Ramos (cell line): ENCODE results near the gene PRKACG.

ENCODE experiments used
- in situ Hi-C: fragments of 300-500 bp; cut with MboI; formaldehyde crosslinking; loops from one replicate; pipeline ENCODE4 v1.14.3; 2022; ENCODE audit warnings: low sequenced_read_pairs; ENCODE audit not compliant: unreplicated experiment

The PRKACG gene

DNA sequence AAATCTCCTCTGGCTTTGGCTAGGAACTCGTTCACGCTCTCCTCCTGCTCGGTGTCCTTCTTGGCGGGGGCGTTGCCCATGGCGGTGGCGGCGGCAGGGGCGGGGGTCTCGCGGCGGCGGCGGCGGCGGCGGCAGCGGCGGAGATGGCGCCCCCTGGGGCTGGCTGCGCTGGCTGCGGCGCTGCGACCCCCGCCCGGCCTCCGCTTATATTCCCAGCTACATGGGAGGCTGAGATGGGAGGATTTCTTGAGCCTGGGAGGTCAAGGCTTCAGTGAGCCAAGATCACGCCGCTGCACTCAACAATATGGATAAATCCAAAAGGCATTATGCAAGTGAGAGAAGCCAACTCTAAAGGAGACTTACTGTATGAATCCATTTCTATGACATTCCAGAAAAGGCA, at the start of gene PRKACG:
PRKACG (minus strand) TSS at position 101 of the 400 bp plus-strand sequence; CDS start at position 80, 21 bp downstream.
- in situ Hi-C loops: no loop called here

DNA sequence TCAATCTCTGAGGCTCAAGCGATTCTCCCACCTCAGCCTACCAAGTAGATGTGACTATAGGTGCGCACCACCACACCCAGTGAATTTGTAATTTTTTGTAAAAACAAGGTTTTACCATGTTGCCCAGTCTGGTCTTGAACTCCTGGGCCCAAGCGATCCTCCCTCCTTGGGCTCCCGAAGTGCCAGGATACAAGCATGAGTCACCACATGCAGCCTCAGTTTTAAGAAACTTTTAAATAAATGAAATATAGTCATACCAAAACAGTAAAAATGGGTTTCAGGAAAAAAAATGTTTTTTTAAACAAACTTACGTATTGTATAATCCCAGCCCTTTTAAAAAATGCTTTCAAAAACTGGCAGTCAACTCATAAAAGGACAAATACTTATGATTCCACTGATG, 48.3 kb upstream of the PRKACG start:
- in situ Hi-C loops: loop anchor here (25.0 kb wide), 3 partner anchors 325 to 850 kb away; no protein-coding TSS in a partner anchor

DNA sequence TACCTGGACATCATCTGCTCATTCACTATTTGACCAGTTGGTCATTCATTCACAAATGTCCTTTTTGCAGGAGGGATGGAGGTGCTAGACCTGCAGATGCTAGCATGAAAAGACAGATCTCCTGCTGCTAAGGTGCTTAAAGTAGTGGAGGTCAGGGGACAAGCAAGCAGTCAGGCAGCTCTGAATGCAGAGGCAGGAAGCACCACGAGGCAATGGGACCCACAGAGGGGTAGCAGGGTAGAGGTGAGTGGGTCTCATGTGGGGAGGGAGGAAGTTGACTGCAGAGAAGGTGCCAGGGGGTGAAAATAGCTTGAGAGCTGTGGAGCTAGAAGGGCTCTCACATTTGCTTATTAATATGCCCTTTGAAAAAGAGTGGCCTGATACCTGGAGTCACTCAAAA, 46.9 kb upstream of the PRKACG start:
- in situ Hi-C loops: loop anchor here (25.0 kb wide), 3 partner anchors 327 to 852 kb away; no protein-coding TSS in a partner anchor

DNA sequence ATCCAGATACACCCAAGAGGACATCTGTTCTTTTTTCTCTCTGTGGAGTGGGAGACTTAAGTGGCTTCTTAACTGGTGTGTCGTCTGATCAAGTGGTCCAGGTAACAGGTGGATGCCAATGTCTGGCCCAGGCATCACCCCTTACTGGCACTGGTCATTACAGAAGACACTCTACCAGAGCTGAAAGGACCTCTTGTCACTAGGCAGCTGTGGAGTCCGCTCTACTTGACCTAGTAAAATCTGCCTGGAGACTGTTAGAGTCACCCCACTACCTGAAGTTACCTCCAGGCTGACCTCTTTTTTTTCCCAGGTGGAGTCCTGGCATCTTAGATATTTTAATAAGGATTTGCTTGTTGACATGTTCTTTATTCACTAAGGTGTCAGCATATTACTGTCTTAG, 44.2 kb upstream of the PRKACG start:
- in situ Hi-C loops: loop anchor here (10.0 to 25.0 kb wide), 4 partner anchors 137 to 854 kb away; no protein-coding TSS in a partner anchor

DNA sequence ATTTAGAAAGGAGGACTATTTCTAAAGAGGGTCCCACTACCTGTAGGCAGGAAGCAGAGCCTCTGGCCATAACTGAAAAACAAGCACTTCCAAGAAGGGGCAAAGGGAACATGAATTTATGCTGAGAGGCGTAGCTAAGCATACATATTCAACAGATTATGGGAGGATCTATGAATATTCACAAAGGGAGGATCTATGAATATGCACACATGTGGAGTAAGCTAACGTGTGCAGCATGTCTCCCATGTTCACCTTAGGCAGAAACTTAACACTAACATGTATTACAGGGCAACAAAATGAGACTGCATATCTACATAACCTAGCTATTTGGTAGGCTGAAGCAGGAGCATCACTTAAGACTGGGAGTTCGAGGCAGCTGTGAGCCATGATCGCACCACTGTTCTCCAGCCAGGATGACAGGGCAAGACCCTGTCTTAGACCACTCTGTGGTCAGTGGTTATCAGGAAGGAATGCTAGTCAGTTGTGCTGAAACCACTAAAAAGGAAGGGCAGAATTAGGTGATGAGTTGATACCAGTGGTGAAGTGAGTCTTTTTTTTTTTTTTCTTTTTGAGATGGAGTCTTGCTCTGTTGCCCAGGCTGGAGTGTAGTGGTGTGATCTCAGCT, 42.4 kb upstream of the PRKACG start:
- in situ Hi-C loops: loop anchor here (10.0 to 25.0 kb wide), 4 partner anchors 138 to 856 kb away; no protein-coding TSS in a partner anchor

DNA sequence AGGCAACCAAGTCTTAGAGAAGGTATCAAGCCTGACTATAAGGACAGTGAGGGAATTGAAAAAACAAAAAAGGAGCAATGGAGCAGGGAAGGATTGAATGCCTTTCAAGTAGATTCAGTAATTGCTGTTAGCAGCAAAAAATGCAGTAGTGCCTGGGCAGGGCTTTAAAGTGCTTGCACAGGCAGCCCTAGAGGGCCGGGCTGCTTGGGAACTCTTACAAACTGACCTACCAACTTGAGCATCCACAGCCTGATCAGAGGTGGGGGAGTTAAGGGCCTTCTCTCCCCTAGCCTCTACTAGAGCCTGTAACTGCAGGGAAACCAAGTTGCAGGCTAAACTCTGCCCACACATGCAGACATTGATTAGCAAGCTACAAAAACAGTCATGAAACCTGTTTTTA, 41.1 kb upstream of the PRKACG start:
- in situ Hi-C loops: loop anchor here (10.0 to 25.0 kb wide), 4 partner anchors 140 to 857 kb away; no protein-coding TSS in a partner anchor

DNA sequence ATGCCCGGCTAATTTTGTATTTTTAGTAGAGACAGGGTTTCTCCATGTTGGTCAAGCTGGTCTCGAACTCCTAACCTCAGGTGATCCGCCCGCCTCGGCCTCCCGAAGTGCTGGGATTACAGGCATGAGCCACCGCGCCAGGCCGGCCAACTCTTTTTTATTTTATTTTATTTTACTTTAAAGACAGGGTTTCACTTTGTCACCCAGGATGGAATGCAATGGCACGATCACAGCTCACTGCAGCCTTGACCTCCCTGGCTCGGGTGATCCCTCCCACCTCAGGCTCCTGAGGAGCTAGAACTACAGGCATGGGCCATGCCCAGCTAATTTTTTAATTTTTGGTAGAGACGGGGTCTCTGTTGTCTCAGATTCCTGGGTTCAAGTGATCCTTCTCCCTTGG, 37.0 kb upstream of the PRKACG start:
- in situ Hi-C loops: loop anchor here (10.0 to 25.0 kb wide), 4 partner anchors 144 to 861 kb away; no protein-coding TSS in a partner anchor

DNA sequence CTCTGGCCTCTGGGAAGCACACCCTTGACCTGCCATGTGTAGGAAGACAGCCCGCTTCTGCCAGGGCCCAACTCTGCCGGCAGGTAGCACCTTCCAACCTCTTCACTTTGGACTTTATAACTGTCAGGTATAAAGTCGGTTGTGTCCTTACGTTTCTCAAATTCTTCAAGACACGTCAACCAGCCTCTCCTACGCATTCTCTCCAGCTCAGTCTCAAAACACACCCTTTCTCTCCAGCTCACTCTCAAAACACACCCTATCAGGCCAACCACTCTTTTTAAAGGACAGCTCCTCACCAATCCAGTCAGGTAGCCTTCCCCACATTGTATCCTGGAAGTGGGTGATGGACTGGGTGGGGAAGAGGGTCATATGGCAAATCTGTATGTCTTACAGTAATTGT, 35.2 kb upstream of the PRKACG start:
- in situ Hi-C loops: loop anchor here (10.0 kb wide), 1 partner anchor 56 kb away; no protein-coding TSS in a partner anchor

DNA sequence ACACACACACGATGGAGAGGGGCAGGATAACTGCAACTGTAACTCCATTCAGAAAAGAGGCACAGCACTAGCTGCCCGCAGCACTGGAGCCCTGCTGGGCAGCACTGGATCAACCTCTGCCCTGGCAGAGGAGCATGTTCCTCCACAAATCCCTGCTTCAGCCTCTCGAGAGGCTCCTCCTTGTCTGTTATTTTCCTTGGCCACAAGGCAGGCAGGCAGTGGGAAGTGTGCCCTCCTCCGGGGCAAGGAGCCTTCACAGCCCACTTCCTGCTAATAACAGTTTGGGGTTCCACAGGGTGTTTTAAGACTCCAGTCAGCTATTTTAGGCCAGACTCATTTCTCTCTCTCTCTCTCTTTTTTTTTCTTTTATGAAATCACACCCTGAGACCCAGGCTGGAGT, 33.5 kb upstream of the PRKACG start:
- in situ Hi-C loops: loop anchor here (10.0 kb wide), 1 partner anchor 57 kb away; no protein-coding TSS in a partner anchor

DNA sequence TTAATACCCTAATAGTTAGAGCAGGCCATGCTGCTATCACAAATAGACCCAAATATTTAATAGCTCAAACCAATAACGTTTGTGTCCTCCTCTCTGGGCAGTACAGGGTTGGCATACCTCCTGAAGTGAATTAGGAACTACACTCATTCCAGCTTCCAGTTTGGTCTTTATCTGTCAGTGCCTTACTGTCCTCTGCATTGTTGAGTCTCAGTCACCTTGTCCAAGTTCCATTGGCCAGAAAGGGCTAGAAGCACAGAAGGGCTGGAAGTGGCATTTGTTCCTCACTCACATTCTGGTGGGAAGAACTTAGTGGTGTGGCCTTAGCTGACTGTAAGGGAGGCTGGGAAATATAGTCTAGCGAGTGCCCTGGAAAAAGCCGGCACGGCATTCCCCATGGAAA, 32.8 kb upstream of the PRKACG start:
- in situ Hi-C loops: loop anchor here (10.0 kb wide), 1 partner anchor 58 kb away; no protein-coding TSS in a partner anchor

DNA sequence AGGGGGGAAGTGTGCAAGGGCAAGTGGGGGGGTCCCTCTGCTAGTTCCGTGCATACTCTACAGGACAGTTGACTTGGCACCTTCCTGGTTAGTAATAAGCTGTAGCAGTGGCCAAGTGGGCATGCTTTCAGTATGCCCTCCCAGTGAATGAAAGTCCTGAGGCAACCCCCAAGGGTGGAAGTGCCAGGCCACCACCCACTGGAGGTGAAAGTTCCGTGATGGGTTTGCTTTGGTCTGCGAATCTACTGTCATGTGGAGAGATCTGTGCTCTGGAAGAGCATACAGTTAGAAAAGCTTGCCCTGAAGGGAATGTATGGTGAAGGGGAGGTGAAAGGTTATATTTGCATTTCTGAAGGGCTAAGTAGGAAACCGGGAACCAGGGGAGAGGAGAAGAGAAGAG, 31.9 kb upstream of the PRKACG start:
- in situ Hi-C loops: loop anchor here (10.0 kb wide), 1 partner anchor 59 kb away; no protein-coding TSS in a partner anchor

DNA sequence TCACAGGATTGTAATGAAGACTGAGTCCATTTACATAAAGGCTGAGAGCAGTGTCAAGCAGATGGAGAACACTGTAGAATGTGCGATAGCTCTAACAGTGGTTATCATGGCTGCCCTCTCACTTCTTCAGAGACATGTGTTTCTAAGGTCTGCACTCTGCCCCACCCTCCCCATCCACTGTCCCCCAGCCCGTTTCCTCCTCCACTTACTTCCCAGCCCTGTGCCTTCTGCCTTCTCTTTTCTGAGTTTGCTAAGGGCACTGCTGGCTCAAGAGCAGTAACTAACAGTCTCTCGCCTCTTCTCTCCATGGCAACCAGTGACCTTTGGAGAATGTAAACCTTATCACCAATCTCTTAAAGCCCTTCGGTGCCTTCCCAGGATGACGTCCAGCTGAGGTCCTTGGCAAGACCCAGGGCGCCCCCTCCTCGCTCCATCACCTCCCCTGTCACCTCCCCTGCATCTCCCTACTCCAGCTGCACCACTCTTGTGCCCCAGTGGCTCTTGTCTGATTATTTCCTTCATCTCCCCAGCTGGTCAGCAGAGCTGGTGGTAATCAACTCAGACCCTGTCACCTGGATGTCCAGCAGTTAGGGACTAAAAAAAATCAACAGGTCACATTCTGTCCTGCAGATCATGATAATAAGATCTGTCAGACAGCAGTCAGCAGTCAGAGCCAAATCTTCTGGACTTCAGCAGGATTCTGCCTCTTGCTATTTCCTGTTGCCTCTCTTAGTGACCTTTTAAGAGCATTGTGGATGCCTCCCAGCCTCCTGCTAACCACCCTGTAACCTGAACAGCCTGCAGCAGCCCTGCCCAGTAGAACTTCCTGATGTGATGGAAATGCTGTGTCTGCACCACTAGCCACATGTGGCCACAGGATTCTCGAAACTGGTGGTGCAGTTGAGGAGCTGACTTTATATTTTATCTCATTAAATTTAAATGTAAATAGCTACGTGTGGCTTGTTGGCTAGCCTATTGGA, 30.6 kb upstream of the PRKACG start:
- in situ Hi-C loops: loop anchor here (10.0 kb wide), 1 partner anchor 60 kb away; no protein-coding TSS in a partner anchor

DNA sequence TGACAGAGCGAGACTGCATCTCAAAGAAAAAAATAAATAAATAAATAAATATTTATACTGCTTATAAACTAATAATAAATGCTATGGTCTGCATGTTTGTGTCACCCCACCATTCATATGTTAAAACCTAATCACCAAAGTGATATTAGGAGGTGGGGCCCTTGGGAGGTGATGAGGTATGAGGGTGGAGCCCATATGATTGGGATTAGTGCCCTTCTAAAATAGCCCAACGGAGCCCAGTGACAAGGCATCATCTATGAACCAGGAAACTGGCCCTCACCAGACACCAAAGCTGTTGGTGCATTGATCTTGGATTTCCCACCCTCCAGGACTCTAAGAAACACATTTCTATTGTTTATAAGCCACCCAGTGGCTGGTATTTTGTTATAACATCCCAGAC, 26.7 kb upstream of the PRKACG start:
- in situ Hi-C loops: loop anchor here (10.0 kb wide), 1 partner anchor 64 kb away; no protein-coding TSS in a partner anchor

DNA sequence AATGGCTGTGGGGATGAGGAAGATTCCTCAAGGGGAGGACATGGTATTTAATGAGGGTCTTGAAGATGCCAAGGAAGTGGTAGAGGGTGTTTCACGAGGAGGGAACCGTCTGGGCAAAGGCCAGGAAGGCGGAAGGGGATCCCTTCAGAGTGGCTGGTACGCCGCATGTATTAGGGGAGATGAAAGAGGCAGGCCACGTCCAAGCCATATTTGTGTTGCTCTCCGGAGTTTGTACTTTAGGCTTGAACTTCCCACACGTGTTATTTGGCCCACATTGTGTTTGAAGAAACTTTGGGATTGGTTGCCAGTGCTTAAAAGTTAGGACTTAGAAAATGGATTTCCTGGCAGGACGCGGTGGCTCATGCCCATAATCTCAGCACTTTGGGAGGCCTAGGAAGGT, 22.9 kb upstream of the PRKACG start:
- in situ Hi-C loops: no loop called here

DNA sequence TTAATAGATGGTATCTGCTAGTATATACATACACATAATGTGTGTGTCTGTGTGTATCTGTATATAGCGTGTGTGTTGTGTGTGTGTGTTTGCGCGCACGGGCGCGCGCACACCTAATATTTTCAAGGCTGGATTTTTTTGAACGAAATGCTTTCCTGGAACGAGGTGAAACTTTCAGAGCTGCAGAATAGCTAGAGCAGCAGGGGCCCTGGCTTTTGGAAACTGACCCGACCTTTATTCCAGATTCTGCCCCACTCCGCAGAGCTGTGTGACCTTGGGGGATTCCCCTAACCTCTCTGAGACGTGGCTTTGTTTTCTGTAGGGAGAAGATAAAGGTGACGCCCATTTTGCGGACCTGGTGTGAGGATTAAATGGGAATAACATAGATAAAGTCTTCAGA, 22.4 kb upstream of the PRKACG start:
- in situ Hi-C loops: no loop called here

DNA sequence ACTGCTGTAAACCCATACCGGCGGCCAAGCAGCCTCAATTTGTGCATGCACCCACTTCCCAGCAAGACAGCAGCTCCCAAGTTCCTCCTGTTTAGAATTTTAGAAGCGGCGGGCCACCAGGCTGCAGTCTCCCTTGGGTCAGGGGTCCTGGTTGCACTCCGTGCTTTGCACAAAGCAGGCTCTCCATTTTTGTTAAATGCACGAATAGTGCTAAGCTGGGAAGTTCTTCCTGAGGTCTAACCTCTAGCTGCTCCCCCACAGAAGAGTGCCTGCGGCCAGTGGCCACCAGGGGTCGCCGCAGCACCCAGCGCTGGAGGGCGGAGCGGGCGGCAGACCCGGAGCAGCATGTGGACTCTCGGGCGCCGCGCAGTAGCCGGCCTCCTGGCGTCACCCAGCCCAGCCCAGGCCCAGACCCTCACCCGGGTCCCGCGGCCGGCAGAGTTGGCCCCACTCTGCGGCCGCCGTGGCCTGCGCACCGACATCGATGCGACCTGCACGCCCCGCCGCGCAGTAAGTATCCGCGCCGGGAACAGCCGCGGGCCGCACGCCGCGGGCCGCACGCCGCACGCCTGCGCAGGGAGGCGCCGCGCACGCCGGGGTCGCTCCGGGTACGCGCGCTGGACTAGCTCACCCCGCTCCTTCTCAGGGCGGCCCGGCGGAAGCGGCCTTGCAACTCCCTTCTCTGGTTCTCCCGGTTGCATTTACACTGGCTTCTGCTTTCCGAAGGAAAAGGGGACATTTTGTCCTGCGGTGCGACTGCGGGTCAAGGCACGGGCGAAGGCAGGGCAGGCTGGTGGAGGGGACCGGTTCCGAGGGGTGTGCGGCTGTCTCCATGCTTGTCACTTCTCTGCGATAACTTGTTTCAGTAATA, 21.8 kb upstream of the PRKACG start, which contains the start of gene FXN:
FXN (plus strand) TSS at position 315 of the 871 bp plus-strand sequence; CDS start at position 346, 31 bp downstream.
- in situ Hi-C loops: no loop called here

DNA sequence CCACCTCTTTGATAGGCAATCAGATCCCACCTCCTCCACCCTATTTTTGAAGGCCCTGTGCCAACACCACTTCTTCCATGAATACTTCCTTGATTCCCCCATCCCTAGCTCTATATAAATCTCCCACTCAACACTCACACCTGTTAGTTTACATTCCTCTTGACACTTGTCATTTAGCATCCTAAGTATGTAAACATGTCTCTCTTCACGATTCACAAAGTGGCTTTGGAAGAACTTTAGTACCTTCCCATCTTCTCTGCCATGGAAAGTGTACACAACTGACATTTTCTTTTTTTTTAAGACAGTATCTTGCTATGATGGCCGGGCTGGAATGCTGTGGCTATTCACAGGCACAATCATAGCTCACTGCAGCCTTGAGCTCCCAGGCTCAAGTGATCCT, 20.2 kb upstream of the PRKACG start:
- in situ Hi-C loops: no loop called here

DNA sequence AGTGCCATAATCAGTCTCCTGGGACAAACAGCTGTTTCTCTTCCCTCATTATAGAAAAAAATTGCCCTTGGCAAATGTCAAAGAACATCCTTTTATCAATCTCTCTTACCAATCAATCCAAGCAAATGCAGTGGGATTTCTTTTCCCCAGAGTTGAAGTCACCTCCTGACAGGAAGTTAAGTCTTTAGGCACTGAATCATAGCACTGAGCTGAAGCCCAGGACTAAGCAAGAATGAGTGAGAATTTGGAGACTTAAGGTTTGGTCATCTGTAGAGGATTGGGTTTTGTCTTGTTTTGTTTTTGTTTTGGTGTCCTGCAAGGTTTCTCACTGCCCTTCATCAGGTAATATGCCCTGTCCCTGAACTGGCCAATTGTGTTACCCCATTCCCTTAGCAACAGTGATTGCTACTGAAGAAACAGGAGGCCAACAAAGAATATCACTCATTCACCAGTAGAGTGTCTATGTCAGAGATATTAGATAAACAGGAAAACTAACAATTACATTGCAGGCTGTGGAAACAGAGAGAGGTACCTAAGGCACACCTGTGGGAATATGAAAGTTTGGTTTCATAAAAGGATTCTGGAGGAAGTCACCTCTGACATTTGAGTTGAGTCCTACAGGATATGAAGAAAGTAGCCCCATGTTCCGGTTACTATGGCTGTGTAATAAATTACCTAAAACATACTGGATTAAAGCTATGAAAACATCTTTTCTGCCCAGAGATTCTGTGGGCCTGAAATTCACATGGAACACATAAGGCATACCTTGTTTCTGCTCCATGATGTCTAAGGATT, 17.1 kb upstream of the PRKACG start:
- in situ Hi-C loops: no loop called here

DNA sequence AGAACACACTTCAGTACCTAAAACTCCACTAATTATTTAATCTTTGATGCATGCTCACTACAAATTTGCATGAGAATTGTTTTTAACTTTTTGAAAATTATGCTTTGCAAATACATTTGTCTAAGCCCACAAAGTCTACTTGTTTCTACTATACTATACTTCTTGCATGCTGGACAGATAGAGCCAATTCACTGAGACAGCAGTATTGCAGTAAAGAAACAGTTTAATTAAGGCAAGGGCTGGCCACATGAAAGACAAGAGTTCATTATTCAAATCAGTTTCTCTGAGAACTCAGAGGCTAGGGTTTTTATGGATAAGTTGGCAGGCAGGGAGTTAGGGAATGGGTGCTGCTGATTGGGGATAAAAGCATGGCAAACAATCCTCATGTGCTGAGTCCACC, 15.6 kb upstream of the PRKACG start:
- in situ Hi-C loops: no loop called here
